Loucy (cell line): Measurements from ENCODE around the gene CT47A1.

Experiments
- H2AFZ ChIP-seq: fragments of 200-600 bp; sonication (generic); 2 replicates; pipeline ENCODE4 v1.6.0; 2016; ENCODE audit warnings: antibody characterized with exemption, mild to moderate bottlenecking, low read length, moderate library complexity
- H3F3A ChIP-seq: fragments of 200-600 bp; 2 replicates; pipeline ENCODE4 v1.6.0; 2016; ENCODE audit warnings: antibody characterized with exemption, low read depth, mild to moderate bottlenecking
- H3K27me3 ChIP-seq: fragments of 200-600 bp; sonication (generic); 2 replicates; pipeline ENCODE4 v1.6.1; 2014; ENCODE audit warnings: low read length, mild to moderate bottlenecking; ENCODE audit not compliant: insufficient read depth, poor library complexity, severe bottlenecking
- H3K36me3 ChIP-seq: fragments of 200-600 bp; sonication (generic); 2 replicates; pipeline ENCODE4 v1.6.1; 2016; ENCODE audit warnings: low read length; ENCODE audit not compliant: insufficient read depth
- H3K4me1 ChIP-seq: fragments of 200-600 bp; sonication (generic); 2 replicates; pipeline ENCODE4 v1.5.1; 2014; ENCODE audit warnings: low read length, mild to moderate bottlenecking; ENCODE audit not compliant: insufficient read depth, poor library complexity, severe bottlenecking
- H3K4me2 ChIP-seq: fragments of 200-600 bp; sonication (generic); 2 replicates; pipeline ENCODE4 v1.6.0; 2014; ENCODE audit warnings: antibody characterized with exemption, low read length, low read depth, mild to moderate bottlenecking; ENCODE audit not compliant: poor library complexity, severe bottlenecking
- H3K4me3 ChIP-seq: fragments of 200-600 bp; sonication (generic); 2 replicates; pipeline ENCODE4 v1.5.1; 2014; ENCODE audit warnings: low read length, mild to moderate bottlenecking, mixed read lengths; ENCODE audit not compliant: poor library complexity, severe bottlenecking
- H3K79me2 ChIP-seq: fragments of 200-600 bp; sonication (generic); 2 replicates; pipeline ENCODE4 v1.6.1; 2014; ENCODE audit warnings: low read length; ENCODE audit not compliant: insufficient read depth
- H3K9ac ChIP-seq: fragments of 200-600 bp; sonication (generic); 2 replicates; pipeline ENCODE4 v1.6.0; 2014; ENCODE audit warnings: mild to moderate bottlenecking, low read depth, low read length, moderate library complexity; ENCODE audit not compliant: poor library complexity, severe bottlenecking
- H3K9me2 ChIP-seq: fragments of 200-600 bp; sonication (generic); replicated peaks from 2 replicates; pipeline ENCODE4 v1.6.1; 2016; ENCODE audit warnings: low read depth, low read length, mixed read lengths
- H3K9me3 ChIP-seq: fragments of 200-600 bp; sonication (generic); 2 replicates; pipeline ENCODE4 v1.6.1; 2014; ENCODE audit warnings: mild to moderate bottlenecking, antibody characterized with exemption, low read length, low read depth; ENCODE audit not compliant: insufficient read depth
- H4K20me1 ChIP-seq: fragments of 200-600 bp; sonication (generic); 2 replicates; pipeline ENCODE4 v1.6.0; 2014; ENCODE audit warnings: antibody characterized with exemption, low read length, mild to moderate bottlenecking; ENCODE audit not compliant: insufficient read depth, poor library complexity, severe bottlenecking
- EZH2phosphoT487 ChIP-seq: fragments of 200-600 bp; IDR thresholded peaks from 2 replicates; pipeline ENCODE4 v1.6.1; 2018; ENCODE audit warnings: antibody characterized with exemption, mild to moderate bottlenecking, moderate library complexity, borderline replicate concordance
- TF ChIP-seq, protein P1 (sequence below): fragments of 200-600 bp; sonication (generic); conservative IDR thresholded peaks from 2 replicates; pipeline ENCODE4 v1.5.1; 2014; ENCODE audit warnings: mild to moderate bottlenecking, antibody characterized with exemption, low read length

CT47A1 gene

DNA sequence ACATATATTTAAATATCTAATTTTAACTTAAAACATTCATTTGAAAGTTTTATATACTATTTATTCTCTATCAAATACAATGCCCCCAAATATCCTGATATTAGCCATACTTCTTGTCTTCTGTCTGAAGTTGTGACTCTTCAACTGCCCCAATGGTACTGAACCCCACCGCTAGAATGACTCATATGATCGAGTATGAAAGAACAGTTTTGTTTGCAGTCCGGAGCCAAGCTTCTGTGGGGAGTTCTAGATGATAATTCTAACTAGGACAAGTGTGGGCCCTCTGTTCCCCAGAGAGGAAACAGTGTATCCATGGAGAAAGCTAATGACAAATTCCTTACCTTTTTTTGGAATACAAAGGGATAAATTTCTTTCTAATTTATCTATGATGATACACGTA is 24.7 kb upstream of the CT47A1 start:
- H3K36me3 ChIP-seq: no peaks in the 10 kb centered on the region
- TF ChIP-seq, protein P1, sequence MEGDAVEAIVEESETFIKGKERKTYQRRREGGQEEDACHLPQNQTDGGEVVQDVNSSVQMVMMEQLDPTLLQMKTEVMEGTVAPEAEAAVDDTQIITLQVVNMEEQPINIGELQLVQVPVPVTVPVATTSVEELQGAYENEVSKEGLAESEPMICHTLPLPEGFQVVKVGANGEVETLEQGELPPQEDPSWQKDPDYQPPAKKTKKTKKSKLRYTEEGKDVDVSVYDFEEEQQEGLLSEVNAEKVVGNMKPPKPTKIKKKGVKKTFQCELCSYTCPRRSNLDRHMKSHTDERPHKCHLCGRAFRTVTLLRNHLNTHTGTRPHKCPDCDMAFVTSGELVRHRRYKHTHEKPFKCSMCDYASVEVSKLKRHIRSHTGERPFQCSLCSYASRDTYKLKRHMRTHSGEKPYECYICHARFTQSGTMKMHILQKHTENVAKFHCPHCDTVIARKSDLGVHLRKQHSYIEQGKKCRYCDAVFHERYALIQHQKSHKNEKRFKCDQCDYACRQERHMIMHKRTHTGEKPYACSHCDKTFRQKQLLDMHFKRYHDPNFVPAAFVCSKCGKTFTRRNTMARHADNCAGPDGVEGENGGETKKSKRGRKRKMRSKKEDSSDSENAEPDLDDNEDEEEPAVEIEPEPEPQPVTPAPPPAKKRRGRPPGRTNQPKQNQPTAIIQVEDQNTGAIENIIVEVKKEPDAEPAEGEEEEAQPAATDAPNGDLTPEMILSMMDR: no peak
- TF ChIP-seq EZH2phosphoT487: no peak
- H3F3A ChIP-seq: no peaks in the 10 kb centered on the region
- no peaks in the 10 kb centered on the region for H3K9me3 ChIP-seq
- no peak overlapping the region for H3K4me2 ChIP-seq
- H3K4me3 ChIP-seq: no peak overlapping the region
- no peaks in the 10 kb centered on the region for H4K20me1 ChIP-seq
- H3K79me2 ChIP-seq: no peaks in the 10 kb centered on the region
- H3K27me3 ChIP-seq: no peaks in the 10 kb centered on the region
- no peaks in the 10 kb centered on the region for H3K9me2 ChIP-seq
- H3K9ac ChIP-seq: no peak overlapping the region
- no peaks in the 10 kb centered on the region for H3K4me1 ChIP-seq
- no peak overlapping the region for H2AFZ ChIP-seq

DNA sequence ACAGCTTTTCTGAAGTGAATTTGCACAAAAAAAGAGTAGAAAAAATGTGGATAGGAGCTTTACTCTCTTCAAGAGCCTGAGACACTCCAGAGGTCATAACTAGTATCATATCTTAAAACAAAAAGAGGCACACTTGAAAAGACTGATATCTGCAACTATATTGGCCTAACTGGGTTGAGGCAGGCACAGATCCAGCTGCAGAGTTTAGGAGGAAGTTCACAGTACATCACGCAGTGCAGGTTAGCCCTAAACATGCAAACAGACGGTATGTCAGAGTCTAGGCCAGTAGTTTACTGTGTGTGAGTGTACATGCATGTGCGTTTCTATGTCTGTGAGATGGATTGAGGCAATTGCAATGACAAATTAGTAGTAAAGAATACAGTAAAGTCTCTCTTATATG is 24.2 kb upstream of the CT47A1 start:
- no peak overlapping the region for H2AFZ ChIP-seq
- H3K9me3 ChIP-seq: no peaks in the 10 kb centered on the region
- H3K9ac ChIP-seq: no peak overlapping the region
- H3K4me3 ChIP-seq: no peak overlapping the region
- no peak overlapping the region for H3K4me2 ChIP-seq
- no peaks in the 10 kb centered on the region for H3F3A ChIP-seq
- no peaks in the 10 kb centered on the region for H3K9me2 ChIP-seq
- no peaks in the 10 kb centered on the region for H3K36me3 ChIP-seq
- no peak for TF ChIP-seq EZH2phosphoT487
- TF ChIP-seq, protein P1: no peak
- H4K20me1 ChIP-seq: no peaks in the 10 kb centered on the region
- no peaks in the 10 kb centered on the region for H3K27me3 ChIP-seq
- H3K79me2 ChIP-seq: no peaks in the 10 kb centered on the region
- no peaks in the 10 kb centered on the region for H3K4me1 ChIP-seq

DNA sequence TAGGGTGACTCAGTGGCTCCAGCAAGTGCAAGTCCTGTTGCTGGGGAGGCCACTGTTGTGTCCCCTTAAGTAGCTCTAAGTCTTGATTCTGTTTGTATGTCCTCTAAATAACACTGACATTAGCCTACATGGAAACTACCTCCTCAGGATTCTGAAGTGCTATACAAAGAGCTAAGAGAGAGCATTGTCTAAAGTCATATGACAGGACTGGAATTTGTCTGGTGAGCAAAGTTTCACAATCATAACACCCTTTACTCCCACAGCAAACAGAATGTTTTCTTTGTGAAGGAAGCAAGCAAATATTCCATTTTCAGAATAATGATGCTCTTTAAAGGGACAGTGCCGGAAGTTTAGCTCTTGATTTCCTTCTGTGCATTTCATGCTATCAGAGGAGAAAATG is 23.4 kb upstream of the CT47A1 start:
- H3K36me3 ChIP-seq: no peaks in the 10 kb centered on the region
- no peak for TF ChIP-seq EZH2phosphoT487
- TF ChIP-seq, protein P1: no peak
- no peaks in the 10 kb centered on the region for H3F3A ChIP-seq
- H4K20me1 ChIP-seq: no peaks in the 10 kb centered on the region
- H3K4me2 ChIP-seq: no peak overlapping the region
- no peaks in the 10 kb centered on the region for H3K4me1 ChIP-seq
- H3K4me3 ChIP-seq: no peak overlapping the region
- H3K9ac ChIP-seq: no peak overlapping the region
- H3K27me3 ChIP-seq: no peaks in the 10 kb centered on the region
- H2AFZ ChIP-seq: no peak overlapping the region
- H3K79me2 ChIP-seq: no peaks in the 10 kb centered on the region
- H3K9me2 ChIP-seq: no peaks in the 10 kb centered on the region
- H3K9me3 ChIP-seq: no peaks in the 10 kb centered on the region
